ENCODE data around the gene KIF16B. TPM values are rescaled to one million over a fixed set of nuclear protein-coding genes. Genes with fewer than 3 reads are reported as not detected.
"Not testable (repeated sequence)": the region's sequence is repeated elsewhere in the genome, so short reads cannot be mapped to it uniquely, and the experiment has no call there.

KIF16B gene
- total RNA-seq, 1 donor from 2014 or later, result 7.0 TPM

DNA sequence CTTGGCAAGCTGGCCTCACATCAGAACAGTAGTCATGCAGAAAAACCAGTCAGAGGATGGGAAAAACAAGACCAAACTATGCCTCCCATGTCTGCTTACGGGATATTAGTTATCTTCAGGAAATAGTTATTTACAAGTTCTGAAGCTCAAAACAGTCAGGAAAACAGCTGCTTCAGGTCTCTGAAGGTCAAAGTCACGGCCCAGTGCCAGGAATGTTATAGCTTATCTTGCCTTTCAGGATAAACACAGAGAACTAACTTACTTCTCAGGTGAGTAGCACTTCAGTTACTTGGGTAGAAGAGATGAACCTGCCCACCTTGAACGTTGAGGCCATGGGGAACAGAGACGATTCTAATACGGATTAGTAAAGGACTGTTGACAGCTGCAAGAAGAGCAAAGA, 310.7 kb downstream of the KIF16B start:
- Histone ChIP-seq H3K4me1 (ENCODE audit: insufficient read depth, low read length) (no peaks in the 10 kb centered on the region), H3K4me2 (ENCODE audit: low read length) (no peak overlapping the region), H3K4me3 (ENCODE audit: insufficient read depth, low read depth, low read length) (no peak overlapping the region), H2AFZ (ENCODE audit: low read depth, low read length) (no peak overlapping the region), H4K20me1 (ENCODE audit: insufficient read depth, low read length) (no peaks in the 10 kb centered on the region), H3K27me3 (ENCODE audit: insufficient read depth, low read length) (no peaks in the 10 kb centered on the region), H3K36me3 (ENCODE audit: insufficient read depth, low read length) (no peaks in the 10 kb centered on the region), H3K27ac (ENCODE audit: low read depth, low read length) (no peak overlapping the region), H3K79me2 (ENCODE audit: insufficient read depth, low read length) (no peaks in the 10 kb centered on the region), H3K9ac (ENCODE audit: low read length) (no peak overlapping the region), H3K9me3 (ENCODE audit: insufficient read depth, low read depth, low read length) (no peaks in the 10 kb centered on the region)
- Mint-ChIP-seq H3K27ac (ENCODE audit: unreplicated experiment) (no peak overlapping the region), H3K4me3 (ENCODE audit: unreplicated experiment) (no peak overlapping the region), H3K27me3 (ENCODE audit: low read depth, unreplicated experiment) (peaks cover 10% of the 10 kb centered on the region), H3K9me3 (ENCODE audit: unreplicated experiment) (peaks cover 10% of the 10 kb centered on the region), H3K4me1 (ENCODE audit: low read depth, unreplicated experiment) (peaks cover 2% of the 10 kb centered on the region), H3K36me3 (ENCODE audit: low read depth, unreplicated experiment) (peaks cover 5% of the 10 kb centered on the region)
- no peak for TF ChIP-seq EZH2 (IDR thresholded peaks at IDR 0.05; ENCODE audit: insufficient read depth, low read length)
- TF ChIP-seq, protein P1, sequence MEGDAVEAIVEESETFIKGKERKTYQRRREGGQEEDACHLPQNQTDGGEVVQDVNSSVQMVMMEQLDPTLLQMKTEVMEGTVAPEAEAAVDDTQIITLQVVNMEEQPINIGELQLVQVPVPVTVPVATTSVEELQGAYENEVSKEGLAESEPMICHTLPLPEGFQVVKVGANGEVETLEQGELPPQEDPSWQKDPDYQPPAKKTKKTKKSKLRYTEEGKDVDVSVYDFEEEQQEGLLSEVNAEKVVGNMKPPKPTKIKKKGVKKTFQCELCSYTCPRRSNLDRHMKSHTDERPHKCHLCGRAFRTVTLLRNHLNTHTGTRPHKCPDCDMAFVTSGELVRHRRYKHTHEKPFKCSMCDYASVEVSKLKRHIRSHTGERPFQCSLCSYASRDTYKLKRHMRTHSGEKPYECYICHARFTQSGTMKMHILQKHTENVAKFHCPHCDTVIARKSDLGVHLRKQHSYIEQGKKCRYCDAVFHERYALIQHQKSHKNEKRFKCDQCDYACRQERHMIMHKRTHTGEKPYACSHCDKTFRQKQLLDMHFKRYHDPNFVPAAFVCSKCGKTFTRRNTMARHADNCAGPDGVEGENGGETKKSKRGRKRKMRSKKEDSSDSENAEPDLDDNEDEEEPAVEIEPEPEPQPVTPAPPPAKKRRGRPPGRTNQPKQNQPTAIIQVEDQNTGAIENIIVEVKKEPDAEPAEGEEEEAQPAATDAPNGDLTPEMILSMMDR (IDR thresholded peaks at IDR 0.05; ENCODE audit: insufficient read depth, low read depth, low read length), result no peak
- FAIRE-seq (no peak), DNase-seq (ENCODE audit: low read depth) (no peak)

DNA sequence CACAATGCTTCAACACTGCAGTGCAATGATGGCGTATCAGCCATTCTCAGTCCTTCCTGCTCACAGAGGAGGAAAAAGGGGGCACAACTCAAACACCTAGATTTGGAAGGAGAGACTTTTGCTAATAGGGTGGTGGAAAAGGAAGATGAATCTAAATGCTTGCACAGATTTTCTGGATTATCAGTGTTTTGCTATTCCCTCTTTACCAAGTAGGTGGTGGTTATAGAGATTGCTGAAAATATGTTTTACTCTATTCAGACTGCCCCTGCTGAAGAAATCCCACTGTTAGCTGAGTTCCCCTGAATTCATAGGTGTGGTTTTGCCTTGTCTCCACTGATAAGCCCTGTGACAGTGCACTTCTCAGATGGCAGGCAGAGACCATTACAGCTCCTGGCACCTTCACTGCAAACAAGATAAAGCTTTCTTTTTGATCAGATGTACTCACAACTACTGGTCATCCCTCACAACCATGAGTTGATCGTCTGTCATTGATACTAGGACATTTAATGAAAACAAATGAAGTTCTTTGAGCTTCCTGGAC, 311.4 kb downstream of the KIF16B start:
- H3K9me3 Mint-ChIP-seq (ENCODE audit: unreplicated experiment), result peaks cover 10% of the 10 kb centered on the region
- H3K79me2 ChIP-seq (ENCODE audit: insufficient read depth, low read length), result no peaks in the 10 kb centered on the region
- H3K9me3 ChIP-seq (ENCODE audit: insufficient read depth, low read depth, low read length), result no peaks in the 10 kb centered on the region
- FAIRE-seq, result no peak
- H3K4me2 ChIP-seq (ENCODE audit: low read length), result no peak overlapping the region
- no peak overlapping the region for H3K4me3 Mint-ChIP-seq (ENCODE audit: unreplicated experiment)
- no peak overlapping the region for H3K27ac Mint-ChIP-seq (ENCODE audit: unreplicated experiment)
- H3K4me1 ChIP-seq (ENCODE audit: insufficient read depth, low read length), result no peaks in the 10 kb centered on the region
- H3K27me3 ChIP-seq (ENCODE audit: insufficient read depth, low read length), result no peaks in the 10 kb centered on the region
- no peak for TF ChIP-seq EZH2 (IDR thresholded peaks at IDR 0.05; ENCODE audit: insufficient read depth, low read length)
- TF ChIP-seq, protein P1 (IDR thresholded peaks at IDR 0.05; ENCODE audit: insufficient read depth, low read depth, low read length), result no peak
- H3K27ac ChIP-seq (ENCODE audit: low read depth, low read length), result no peak overlapping the region
- peaks cover 2% of the 10 kb centered on the region for H3K4me1 Mint-ChIP-seq (ENCODE audit: low read depth, unreplicated experiment)
- no peak overlapping the region for H3K4me3 ChIP-seq (ENCODE audit: insufficient read depth, low read depth, low read length)
- H3K9ac ChIP-seq (ENCODE audit: low read length), result no peak overlapping the region
- H2AFZ ChIP-seq (ENCODE audit: low read depth, low read length), result no peak overlapping the region
- no peak for DNase-seq (ENCODE audit: low read depth)
- H4K20me1 ChIP-seq (ENCODE audit: insufficient read depth, low read length), result no peaks in the 10 kb centered on the region
- peaks cover 12% of the 10 kb centered on the region for H3K27me3 Mint-ChIP-seq (ENCODE audit: low read depth, unreplicated experiment)
- H3K36me3 ChIP-seq (ENCODE audit: insufficient read depth, low read length), result no peaks in the 10 kb centered on the region
- H3K36me3 Mint-ChIP-seq (ENCODE audit: low read depth, unreplicated experiment), result peaks cover 5% of the 10 kb centered on the region

DNA sequence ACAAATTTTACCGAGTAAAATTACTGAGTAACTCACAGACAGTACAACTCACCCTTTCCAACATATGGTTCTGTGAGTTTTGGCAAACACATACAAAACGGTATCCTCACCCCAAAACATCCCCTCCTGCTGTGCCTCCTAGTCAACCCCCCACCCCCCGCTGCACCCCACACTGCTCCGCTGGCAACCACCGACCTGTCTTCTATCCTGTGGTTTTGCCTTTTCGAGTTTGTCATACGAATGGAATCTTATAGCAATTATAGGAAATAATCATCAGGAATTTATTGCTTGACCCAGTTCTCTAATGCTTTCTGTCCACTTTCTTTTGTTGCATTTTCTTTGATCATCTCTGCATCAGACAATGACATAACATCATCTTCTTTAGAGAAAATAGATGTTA, 312.3 kb downstream of the KIF16B start:
- peaks cover 12% of the 10 kb centered on the region for H3K27me3 Mint-ChIP-seq (ENCODE audit: low read depth, unreplicated experiment)
- Histone ChIP-seq H4K20me1 (ENCODE audit: insufficient read depth, low read length) (no peaks in the 10 kb centered on the region), H3K4me2 (ENCODE audit: low read length) (no peak overlapping the region), H3K9me3 (ENCODE audit: insufficient read depth, low read depth, low read length) (no peaks in the 10 kb centered on the region), H2AFZ (ENCODE audit: low read depth, low read length) (no peak overlapping the region), H3K4me1 (ENCODE audit: insufficient read depth, low read length) (no peaks in the 10 kb centered on the region), H3K36me3 (ENCODE audit: insufficient read depth, low read length) (no peaks in the 10 kb centered on the region), H3K79me2 (ENCODE audit: insufficient read depth, low read length) (no peaks in the 10 kb centered on the region), H3K27ac (ENCODE audit: low read depth, low read length) (no peak overlapping the region), H3K9ac (ENCODE audit: low read length) (no peak overlapping the region), H3K4me3 (ENCODE audit: insufficient read depth, low read depth, low read length) (no peak overlapping the region), H3K27me3 (ENCODE audit: insufficient read depth, low read length) (no peaks in the 10 kb centered on the region)
- H3K36me3 Mint-ChIP-seq (ENCODE audit: low read depth, unreplicated experiment), result peaks cover 5% of the 10 kb centered on the region
- DNase-seq (ENCODE audit: low read depth), result peak; percentile 7
- no peak for FAIRE-seq
- H3K4me1 Mint-ChIP-seq (ENCODE audit: low read depth, unreplicated experiment), result peaks cover 2% of the 10 kb centered on the region
- no peak overlapping the region for H3K27ac Mint-ChIP-seq (ENCODE audit: unreplicated experiment)
- no peak overlapping the region for H3K4me3 Mint-ChIP-seq (ENCODE audit: unreplicated experiment)
- H3K9me3 Mint-ChIP-seq (ENCODE audit: unreplicated experiment), result peaks cover 6% of the 10 kb centered on the region
- TF ChIP-seq, protein P1 (IDR thresholded peaks at IDR 0.05; ENCODE audit: insufficient read depth, low read depth, low read length), result no peak
- TF ChIP-seq EZH2 (IDR thresholded peaks at IDR 0.05; ENCODE audit: insufficient read depth, low read length), result no peak

DNA sequence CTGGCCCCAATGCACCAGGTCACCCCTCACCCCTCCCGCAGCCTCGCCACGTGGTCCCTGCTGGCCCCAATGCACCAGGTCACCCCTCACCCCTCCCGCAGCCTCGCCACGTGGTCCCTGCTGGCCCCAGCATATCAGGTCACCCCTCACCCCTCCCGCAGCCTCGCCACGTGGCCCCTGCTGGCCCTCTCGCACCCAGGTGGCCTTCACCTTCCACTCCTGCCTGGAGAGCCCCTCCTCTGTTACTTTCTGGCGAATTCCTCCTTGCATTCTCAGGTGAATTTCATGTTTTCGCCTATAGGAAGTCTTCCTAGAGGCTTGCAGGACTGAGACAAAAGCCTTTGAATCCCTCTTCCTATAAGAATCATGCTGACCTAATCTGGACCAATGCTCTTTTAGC, 313.1 kb downstream of the KIF16B start:
- not testable (repeated sequence) for H3K4me3 Mint-ChIP-seq (ENCODE audit: unreplicated experiment); DNase-seq (ENCODE audit: low read depth); H3K9me3 ChIP-seq (ENCODE audit: insufficient read depth, low read depth, low read length); H3K36me3 ChIP-seq (ENCODE audit: insufficient read depth, low read length); H4K20me1 ChIP-seq (ENCODE audit: insufficient read depth, low read length); H3K4me1 ChIP-seq (ENCODE audit: insufficient read depth, low read length); H3K4me1 Mint-ChIP-seq (ENCODE audit: low read depth, unreplicated experiment); H3K36me3 Mint-ChIP-seq (ENCODE audit: low read depth, unreplicated experiment); H2AFZ ChIP-seq (ENCODE audit: low read depth, low read length); H3K4me2 ChIP-seq (ENCODE audit: low read length); H3K27ac ChIP-seq (ENCODE audit: low read depth, low read length); FAIRE-seq; H3K27ac Mint-ChIP-seq (ENCODE audit: unreplicated experiment); H3K4me3 ChIP-seq (ENCODE audit: insufficient read depth, low read depth, low read length); H3K27me3 ChIP-seq (ENCODE audit: insufficient read depth, low read length); H3K79me2 ChIP-seq (ENCODE audit: insufficient read depth, low read length); H3K9ac ChIP-seq (ENCODE audit: low read length); H3K9me3 Mint-ChIP-seq (ENCODE audit: unreplicated experiment)
- peaks cover 12% of the 10 kb centered on the region for H3K27me3 Mint-ChIP-seq (ENCODE audit: low read depth, unreplicated experiment)

Measured in astrocyte (in vitro differentiated cells and primary cell).